ENCODE measurements around the gene OSER1. TPM values are rescaled to one million over a fixed set of nuclear protein-coding genes. Genes with fewer than 3 reads are reported as not detected.

Gene OSER1
- total RNA-seq, 2 experiments from 2014 or later = 172 TPM

- no peak for ATAC-seq (ENCODE audit: poor library complexity)
These were observed 39.7 kb downstream of the OSER1 start for GRCh38 chr20:44170816-44171410.

DNA sequence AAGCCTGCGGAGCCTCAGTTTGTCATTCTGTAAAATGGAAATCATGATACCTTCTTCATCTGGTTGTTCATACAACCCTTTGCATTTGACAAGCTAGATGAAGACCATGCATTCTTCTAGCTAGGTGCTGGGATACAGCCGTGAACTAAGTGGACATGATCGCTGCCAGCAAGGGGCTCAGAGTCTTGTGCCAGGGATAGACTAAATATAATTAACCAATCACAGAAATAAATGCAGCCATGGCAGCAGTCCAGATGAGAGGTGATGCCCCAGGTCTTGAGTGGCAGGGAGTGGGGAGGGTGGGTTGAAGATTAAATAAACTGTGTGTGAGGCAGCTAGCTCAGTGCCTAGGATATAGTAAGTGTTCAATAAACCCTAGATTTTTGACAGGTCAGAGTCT, 42.8 kb downstream of the OSER1 start:
- intact Hi-C loops (cut with DNase I, micrococcal nuclease) = no loop called here

More at GRCh38 chr20:44170816-44171410, 39.7 kb downstream of the OSER1 start:
- Histone ChIP-seq H3K36me3 (ENCODE audit: insufficient read depth, low read length) (no peaks in the 10 kb centered on the region), H3K4me1 (ENCODE audit: insufficient read depth, low read length) (no peaks in the 10 kb centered on the region), H3K9me3 (ENCODE audit: control insufficient read depth in 1 of 2, insufficient read depth in 1 of 2, low read length in 2 of 2) (no peaks in the 10 kb centered on the region), H3K4me3 (ENCODE audit: low read length) (no peak overlapping the region), H3K27me3 (ENCODE audit: control insufficient read depth in 1 of 2, insufficient read depth in 2 of 2, low read length in 2 of 2) (peaks cover 13 to 14% of the 10 kb centered on the region in 2 experiments), H3K27ac (ENCODE audit: low read depth in 1 of 2, low read length in 2 of 2) (no peak overlapping the region)
- DNase-seq = no peak
- intact Hi-C loops (cut with DNase I, micrococcal nuclease) = no loop called here
- Mint-ChIP-seq H3K9me3 (no peaks in the 10 kb centered on the region), H3K27ac (no peak overlapping the region), H3K27me3 (peaks cover 59% of the 10 kb centered on the region), H3K4me3 (no peak overlapping the region), H3K4me1 (ENCODE audit: low read depth) (no peaks in the 10 kb centered on the region), H3K36me3 (ENCODE audit: low read depth) (no peaks in the 10 kb centered on the region)
- TF ChIP-seq CTCF (IDR thresholded peaks at IDR 0.05) = no peak
- POLR2A ChIA-PET = no interaction called here
- CTCF ChIA-PET = interaction anchor here (0.8 to 1.2 kb wide), 2 partner anchors 54 kb away, joined by 3 read pairs; no protein-coding TSS in a partner anchor

GRCh38 chr20:44166477-44166876, 44.1 kb downstream of the OSER1 start:
- intact Hi-C loops (cut with DNase I, micrococcal nuclease) = no loop called here
- ChIA-PET POLR2A (no interaction called here), CTCF (no interaction called here)
- Histone ChIP-seq H3K36me3 (ENCODE audit: insufficient read depth, low read length) (no peaks in the 10 kb centered on the region), H3K9me3 (ENCODE audit: control insufficient read depth in 1 of 2, insufficient read depth in 1 of 2, low read length in 2 of 2) (no peaks in the 10 kb centered on the region), H3K27me3 (ENCODE audit: control insufficient read depth in 1 of 2, insufficient read depth in 2 of 2, low read length in 2 of 2) (peaks cover 17 to 24% of the 10 kb centered on the region in 2 experiments), H3K27ac (ENCODE audit: low read depth in 1 of 2, low read length in 2 of 2) (no peak overlapping the region), H3K4me1 (ENCODE audit: insufficient read depth, low read length) (no peaks in the 10 kb centered on the region), H3K4me3 (ENCODE audit: low read length) (no peak overlapping the region)
- Mint-ChIP-seq H3K27me3 (peaks cover 55% of the 10 kb centered on the region), H3K27ac (no peak overlapping the region), H3K4me1 (ENCODE audit: low read depth) (no peaks in the 10 kb centered on the region), H3K36me3 (ENCODE audit: low read depth) (no peaks in the 10 kb centered on the region), H3K9me3 (no peaks in the 10 kb centered on the region), H3K4me3 (no peak overlapping the region)
- ATAC-seq (ENCODE audit: poor library complexity) (no peak), DNase-seq (no peak)
- no peak for TF ChIP-seq CTCF (IDR thresholded peaks at IDR 0.05)

More for the DNA sequence above, 42.8 kb downstream of the OSER1 start:
- ATAC-seq (ENCODE audit: poor library complexity) (no peak), DNase-seq (no peak)
- TF ChIP-seq CTCF (IDR thresholded peaks at IDR 0.05) = no peak
- ChIA-PET POLR2A (interaction anchor here (0.7 kb wide), 1 partner anchor 144 kb away, joined by 3 read pairs; no protein-coding TSS in a partner anchor), CTCF (no interaction called here)
- Histone ChIP-seq H3K4me1 (ENCODE audit: insufficient read depth, low read length) (no peaks in the 10 kb centered on the region), H3K9me3 (ENCODE audit: control insufficient read depth in 1 of 2, insufficient read depth in 1 of 2, low read length in 2 of 2) (no peaks in the 10 kb centered on the region), H3K36me3 (ENCODE audit: insufficient read depth, low read length) (no peaks in the 10 kb centered on the region), H3K27me3 (ENCODE audit: control insufficient read depth in 1 of 2, insufficient read depth in 2 of 2, low read length in 2 of 2) (peaks cover 23% of the 10 kb centered on the region in 2 experiments), H3K4me3 (ENCODE audit: low read length) (no peak overlapping the region), H3K27ac (ENCODE audit: low read depth in 1 of 2, low read length in 2 of 2) (no peak overlapping the region)
- Mint-ChIP-seq H3K27me3 (peaks cover 53% of the 10 kb centered on the region), H3K27ac (no peak overlapping the region), H3K9me3 (no peaks in the 10 kb centered on the region), H3K4me1 (ENCODE audit: low read depth) (no peaks in the 10 kb centered on the region), H3K4me3 (no peak overlapping the region), H3K36me3 (ENCODE audit: low read depth) (no peaks in the 10 kb centered on the region)
